SK-N-SH treated with all-trans-retinoic acid at 6 μM for 48 hours (cell line): Measurements from ENCODE around the gene GGTA1.

Experiments used
- CREB5 ChIP-seq: fragments of 250-450 bp; sonication (Bioruptor Pico); IDR thresholded peaks from 2 replicates; pipeline ENCODE4 v1.5.1; 2020; ENCODE audit warnings: low read depth, mild to moderate bottlenecking, moderate library complexity
- CSDC2 ChIP-seq: fragments of 250-450 bp; sonication (Bioruptor Pico); IDR thresholded peaks from 2 replicates; pipeline ENCODE4 v1.5.0; 2020; ENCODE audit warnings: mild to moderate bottlenecking, moderate library complexity
- SNAI2 ChIP-seq: fragments of 250-450 bp; sonication (Bioruptor Pico); IDR thresholded peaks from 2 replicates; pipeline ENCODE4 v1.5.0; 2020; ENCODE audit warnings: mild to moderate bottlenecking, moderate library complexity
- TOX ChIP-seq: fragments of 250-450 bp; sonication (Bioruptor Pico); IDR thresholded peaks from 2 replicates; pipeline ENCODE4 v1.8.0; 2021; ENCODE audit warnings: mild to moderate bottlenecking, moderate library complexity, borderline replicate concordance
- ZFP3 ChIP-seq: fragments of 250-450 bp; sonication (Bioruptor Pico); IDR thresholded peaks from 2 replicates; pipeline ENCODE4 v1.5.0; 2020; ENCODE audit warnings: mild to moderate bottlenecking, moderate library complexity
- ZNF70 ChIP-seq: fragments of 450-650 bp; formaldehyde crosslinking; IDR thresholded peaks from 2 replicates; pipeline ENCODE4 v1.5.0; 2020; ENCODE audit warnings: mild to moderate bottlenecking, moderate library complexity
- TF ChIP-seq, protein P1 (sequence below): fragments of 250-450 bp; sonication (Bioruptor Pico); IDR thresholded peaks from 2 replicates; pipeline ENCODE4 v1.8.0; 2020; ENCODE audit warnings: mild to moderate bottlenecking, moderate library complexity, borderline replicate concordance
- TF ChIP-seq, protein P2 (sequence below): fragments of 250-450 bp; sonication (Bioruptor Pico); IDR thresholded peaks from 2 replicates; pipeline ENCODE4 v1.5.0; 2020; ENCODE audit warnings: mild to moderate bottlenecking, moderate library complexity
- TF ChIP-seq, protein P3 (sequence below): fragments of 250-450 bp; sonication (Bioruptor Pico); IDR thresholded peaks from 2 replicates; pipeline ENCODE4 v1.5.1; 2021; ENCODE audit warnings: mild to moderate bottlenecking, moderate library complexity
- TF ChIP-seq, protein P4 (sequence below): fragments of 250-450 bp; sonication (Bioruptor Pico); IDR thresholded peaks from 2 replicates; pipeline ENCODE4 v1.8.0; 2021; ENCODE audit warnings: low read depth, mild to moderate bottlenecking, moderate library complexity, borderline replicate concordance

DNA sequence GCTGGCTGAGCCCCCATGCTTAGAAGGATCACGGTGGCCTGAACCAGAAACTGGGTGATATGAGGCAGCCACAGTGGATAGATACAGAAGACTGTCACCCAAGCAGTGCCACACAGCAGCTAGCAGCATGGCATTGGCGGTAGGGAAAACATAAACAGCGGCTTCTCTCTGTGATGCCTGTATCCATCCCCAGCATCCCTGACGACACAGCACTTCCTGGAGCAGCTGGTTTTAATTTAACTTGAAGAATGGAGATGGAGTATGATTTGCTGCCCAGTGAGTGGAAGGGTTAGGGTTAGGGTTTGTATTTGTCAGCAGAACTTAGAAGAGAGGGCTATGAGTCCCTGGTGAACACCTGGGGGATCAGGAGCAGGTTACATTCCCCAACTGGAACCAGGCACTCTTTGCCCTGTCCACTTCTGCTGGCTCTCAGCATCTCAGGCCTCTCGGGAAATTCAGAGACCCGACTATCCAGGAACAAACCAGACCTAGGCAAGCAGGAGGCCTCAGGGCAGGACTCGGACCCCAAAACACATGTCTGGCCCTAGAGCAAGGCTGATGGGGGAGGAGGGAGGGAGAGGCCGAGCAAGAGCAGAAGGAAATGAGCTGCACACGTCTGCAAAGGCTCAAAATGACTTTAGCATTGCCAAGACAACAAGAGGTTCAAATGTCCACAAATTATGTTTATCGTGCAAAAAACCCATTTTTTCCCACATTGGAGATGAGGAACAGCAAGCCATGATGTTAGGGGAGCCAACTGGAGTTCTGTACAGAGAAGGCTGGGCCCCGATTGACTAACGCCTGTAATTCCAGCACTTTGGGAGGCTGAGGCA lies 6.5 kb upstream of the GGTA1 start:
- TF ChIP-seq, protein P1, sequence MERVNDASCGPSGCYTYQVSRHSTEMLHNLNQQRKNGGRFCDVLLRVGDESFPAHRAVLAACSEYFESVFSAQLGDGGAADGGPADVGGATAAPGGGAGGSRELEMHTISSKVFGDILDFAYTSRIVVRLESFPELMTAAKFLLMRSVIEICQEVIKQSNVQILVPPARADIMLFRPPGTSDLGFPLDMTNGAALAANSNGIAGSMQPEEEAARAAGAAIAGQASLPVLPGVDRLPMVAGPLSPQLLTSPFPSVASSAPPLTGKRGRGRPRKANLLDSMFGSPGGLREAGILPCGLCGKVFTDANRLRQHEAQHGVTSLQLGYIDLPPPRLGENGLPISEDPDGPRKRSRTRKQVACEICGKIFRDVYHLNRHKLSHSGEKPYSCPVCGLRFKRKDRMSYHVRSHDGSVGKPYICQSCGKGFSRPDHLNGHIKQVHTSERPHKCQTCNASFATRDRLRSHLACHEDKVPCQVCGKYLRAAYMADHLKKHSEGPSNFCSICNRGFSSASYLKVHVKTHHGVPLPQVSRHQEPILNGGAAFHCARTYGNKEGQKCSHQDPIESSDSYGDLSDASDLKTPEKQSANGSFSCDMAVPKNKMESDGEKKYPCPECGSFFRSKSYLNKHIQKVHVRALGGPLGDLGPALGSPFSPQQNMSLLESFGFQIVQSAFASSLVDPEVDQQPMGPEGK (CRISPR knock-in tag), result no peak
- TF ChIP-seq CSDC2 (CRISPR knock-in tag) (no peak), SNAI2 (no peak), CREB5 (CRISPR knock-in tag) (no peak), ZFP3 (CRISPR knock-in tag) (no peak), ZNF70 (CRISPR knock-in tag) (no peak), TOX (CRISPR knock-in tag) (no peak)
- TF ChIP-seq, protein P2, sequence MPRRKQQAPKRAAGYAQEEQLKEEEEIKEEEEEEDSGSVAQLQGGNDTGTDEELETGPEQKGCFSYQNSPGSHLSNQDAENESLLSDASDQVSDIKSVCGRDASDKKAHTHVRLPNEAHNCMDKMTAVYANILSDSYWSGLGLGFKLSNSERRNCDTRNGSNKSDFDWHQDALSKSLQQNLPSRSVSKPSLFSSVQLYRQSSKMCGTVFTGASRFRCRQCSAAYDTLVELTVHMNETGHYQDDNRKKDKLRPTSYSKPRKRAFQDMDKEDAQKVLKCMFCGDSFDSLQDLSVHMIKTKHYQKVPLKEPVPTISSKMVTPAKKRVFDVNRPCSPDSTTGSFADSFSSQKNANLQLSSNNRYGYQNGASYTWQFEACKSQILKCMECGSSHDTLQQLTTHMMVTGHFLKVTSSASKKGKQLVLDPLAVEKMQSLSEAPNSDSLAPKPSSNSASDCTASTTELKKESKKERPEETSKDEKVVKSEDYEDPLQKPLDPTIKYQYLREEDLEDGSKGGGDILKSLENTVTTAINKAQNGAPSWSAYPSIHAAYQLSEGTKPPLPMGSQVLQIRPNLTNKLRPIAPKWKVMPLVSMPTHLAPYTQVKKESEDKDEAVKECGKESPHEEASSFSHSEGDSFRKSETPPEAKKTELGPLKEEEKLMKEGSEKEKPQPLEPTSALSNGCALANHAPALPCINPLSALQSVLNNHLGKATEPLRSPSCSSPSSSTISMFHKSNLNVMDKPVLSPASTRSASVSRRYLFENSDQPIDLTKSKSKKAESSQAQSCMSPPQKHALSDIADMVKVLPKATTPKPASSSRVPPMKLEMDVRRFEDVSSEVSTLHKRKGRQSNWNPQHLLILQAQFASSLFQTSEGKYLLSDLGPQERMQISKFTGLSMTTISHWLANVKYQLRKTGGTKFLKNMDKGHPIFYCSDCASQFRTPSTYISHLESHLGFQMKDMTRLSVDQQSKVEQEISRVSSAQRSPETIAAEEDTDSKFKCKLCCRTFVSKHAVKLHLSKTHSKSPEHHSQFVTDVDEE (CRISPR knock-in tag), result no peak
- TF ChIP-seq, protein P3, sequence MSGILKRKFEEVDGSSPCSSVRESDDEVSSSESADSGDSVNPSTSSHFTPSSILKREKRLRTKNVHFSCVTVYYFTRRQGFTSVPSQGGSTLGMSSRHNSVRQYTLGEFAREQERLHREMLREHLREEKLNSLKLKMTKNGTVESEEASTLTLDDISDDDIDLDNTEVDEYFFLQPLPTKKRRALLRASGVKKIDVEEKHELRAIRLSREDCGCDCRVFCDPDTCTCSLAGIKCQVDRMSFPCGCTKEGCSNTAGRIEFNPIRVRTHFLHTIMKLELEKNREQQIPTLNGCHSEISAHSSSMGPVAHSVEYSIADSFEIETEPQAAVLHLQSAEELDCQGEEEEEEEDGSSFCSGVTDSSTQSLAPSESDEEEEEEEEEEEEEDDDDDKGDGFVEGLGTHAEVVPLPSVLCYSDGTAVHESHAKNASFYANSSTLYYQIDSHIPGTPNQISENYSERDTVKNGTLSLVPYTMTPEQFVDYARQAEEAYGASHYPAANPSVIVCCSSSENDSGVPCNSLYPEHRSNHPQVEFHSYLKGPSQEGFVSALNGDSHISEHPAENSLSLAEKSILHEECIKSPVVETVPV (CRISPR knock-in tag), result no peak
- TF ChIP-seq, protein P4, sequence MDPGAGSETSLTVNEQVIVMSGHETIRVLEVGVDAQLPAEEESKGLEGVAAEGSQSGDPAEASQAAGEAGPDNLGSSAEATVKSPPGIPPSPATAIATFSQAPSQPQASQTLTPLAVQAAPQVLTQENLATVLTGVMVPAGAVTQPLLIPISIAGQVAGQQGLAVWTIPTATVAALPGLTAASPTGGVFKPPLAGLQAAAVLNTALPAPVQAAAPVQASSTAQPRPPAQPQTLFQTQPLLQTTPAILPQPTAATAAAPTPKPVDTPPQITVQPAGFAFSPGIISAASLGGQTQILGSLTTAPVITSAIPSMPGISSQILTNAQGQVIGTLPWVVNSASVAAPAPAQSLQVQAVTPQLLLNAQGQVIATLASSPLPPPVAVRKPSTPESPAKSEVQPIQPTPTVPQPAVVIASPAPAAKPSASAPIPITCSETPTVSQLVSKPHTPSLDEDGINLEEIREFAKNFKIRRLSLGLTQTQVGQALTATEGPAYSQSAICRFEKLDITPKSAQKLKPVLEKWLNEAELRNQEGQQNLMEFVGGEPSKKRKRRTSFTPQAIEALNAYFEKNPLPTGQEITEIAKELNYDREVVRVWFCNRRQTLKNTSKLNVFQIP (CRISPR knock-in tag), result no peak
